T47D (cell line): ENCODE results near the gene CSF1.
"Not testable (repeated sequence)": the region's sequence is repeated elsewhere in the genome, so short reads cannot be mapped to it uniquely, and the experiment has no call there.

Source experiments
- DNase-seq, 2 experiments: peaks; one replicate each; pipeline versions ENCODE4 v3.0.0 to v3.0.0-alpha.2; 2011 to 2012; ENCODE audit warnings: low read depth in 1 of 2, low spot score in 1 of 2
- JUND ChIP-seq: IDR thresholded peaks from 2 replicates; pipeline ENCODE4 v1.6.1; 2012; ENCODE audit warnings: low read depth
- in situ Hi-C: cut with HindIII; loops from 2 replicates; pipeline ENCODE4 v1.10.0; 2016; ENCODE audit warnings: low sequenced_read_pairs, low pct_unique_long_range_greater_than_20kb

Gene CSF1, protein sequence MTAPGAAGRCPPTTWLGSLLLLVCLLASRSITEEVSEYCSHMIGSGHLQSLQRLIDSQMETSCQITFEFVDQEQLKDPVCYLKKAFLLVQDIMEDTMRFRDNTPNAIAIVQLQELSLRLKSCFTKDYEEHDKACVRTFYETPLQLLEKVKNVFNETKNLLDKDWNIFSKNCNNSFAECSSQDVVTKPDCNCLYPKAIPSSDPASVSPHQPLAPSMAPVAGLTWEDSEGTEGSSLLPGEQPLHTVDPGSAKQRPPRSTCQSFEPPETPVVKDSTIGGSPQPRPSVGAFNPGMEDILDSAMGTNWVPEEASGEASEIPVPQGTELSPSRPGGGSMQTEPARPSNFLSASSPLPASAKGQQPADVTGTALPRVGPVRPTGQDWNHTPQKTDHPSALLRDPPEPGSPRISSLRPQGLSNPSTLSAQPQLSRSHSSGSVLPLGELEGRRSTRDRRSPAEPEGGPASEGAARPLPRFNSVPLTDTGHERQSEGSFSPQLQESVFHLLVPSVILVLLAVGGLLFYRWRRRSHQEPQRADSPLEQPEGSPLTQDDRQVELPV

GRCh38 chr1:109910123-109910962, at the start of gene CSF1:
CSF1 (plus strand) TSS chr1:109910849; CDS start chr1:109911024, 175 bp downstream.
- DNase-seq, result peak; percentile 40 to 41
- TF ChIP-seq JUND, result no peak
- in situ Hi-C loops, result no loop called here

DNA sequence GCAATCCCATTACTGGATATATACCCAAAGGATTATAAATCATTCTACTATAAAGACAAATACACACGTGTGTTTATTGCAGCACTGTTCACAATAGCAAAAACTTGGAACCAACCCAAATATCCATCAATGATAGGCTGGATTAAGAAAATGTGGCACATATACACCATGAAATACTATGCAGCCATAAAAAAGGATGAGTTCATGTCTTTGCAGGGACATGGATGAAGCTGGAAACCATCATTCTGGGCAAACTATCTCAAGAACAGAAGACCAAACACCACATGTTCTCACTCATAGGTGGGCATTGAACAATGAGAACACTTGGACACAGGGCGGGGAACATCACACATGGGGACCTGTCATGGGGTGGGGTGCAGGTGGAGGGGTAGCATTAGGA, 49.0 kb upstream of the CSF1 start:
- DNase-seq, in situ Hi-C loops: not testable (repeated sequence)

DNA sequence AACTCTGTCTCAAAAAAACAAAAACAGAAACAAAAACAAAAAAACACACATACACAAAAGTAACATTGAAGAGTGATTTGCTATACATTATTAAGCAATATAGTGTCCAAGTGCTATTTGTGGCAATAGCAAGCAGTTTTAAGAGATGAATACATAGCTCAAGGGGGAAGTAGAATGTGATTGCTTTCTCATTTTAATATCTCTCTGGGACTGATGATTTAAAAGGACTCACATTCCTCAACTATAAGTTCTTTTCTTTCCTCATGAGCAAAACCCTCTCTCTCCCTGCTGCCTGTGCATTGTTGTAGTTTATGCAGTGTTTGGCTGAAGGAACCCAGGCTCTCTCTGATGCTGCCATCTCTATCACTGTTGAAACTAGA, 47.0 kb upstream of the CSF1 start:
- DNase-seq, result no peak

GRCh38 chr1:109864047-109864822, 46.4 kb upstream of the CSF1 start:
- TF ChIP-seq JUND, result no peak
- in situ Hi-C loops, result no loop called here
- DNase-seq, result no peak

More for the DNA sequence above, 47.0 kb upstream of the CSF1 start:
- TF ChIP-seq JUND, result no peak
- in situ Hi-C loops, result no loop called here

DNA sequence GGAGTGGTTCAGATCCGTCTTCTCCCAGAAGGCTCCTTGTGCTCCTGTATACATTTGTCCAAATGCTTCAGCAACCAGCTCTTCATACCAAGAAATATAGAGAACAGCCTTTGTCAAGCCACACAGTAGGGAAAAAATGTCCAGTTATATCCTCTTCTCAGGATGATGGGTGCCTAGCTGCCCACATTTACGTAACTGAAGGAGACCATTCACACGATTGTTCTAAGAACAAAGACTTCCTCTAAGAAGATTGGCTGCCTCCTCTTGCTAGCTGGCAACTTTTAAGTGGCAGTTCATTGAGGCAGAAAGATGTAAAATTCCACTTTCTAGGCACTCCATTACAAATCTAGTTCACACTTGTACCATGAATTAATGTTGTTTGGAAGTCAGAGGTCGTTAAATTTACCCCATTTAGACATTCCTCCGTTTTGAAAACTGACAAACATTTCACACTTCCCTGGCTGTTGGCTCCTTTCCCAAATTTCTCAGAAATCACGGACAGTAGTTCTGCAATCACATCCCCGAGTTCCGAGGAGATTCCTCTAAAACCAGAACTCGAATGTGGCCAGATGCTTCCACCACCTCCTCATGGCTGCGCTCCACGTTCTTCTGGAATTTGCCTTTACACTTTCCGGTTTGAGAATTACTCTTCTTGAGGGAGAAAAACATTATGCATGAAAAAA, 45.6 kb upstream of the CSF1 start:
- no peak for DNase-seq
- TF ChIP-seq JUND, result no peak
- in situ Hi-C loops, result no loop called here

DNA sequence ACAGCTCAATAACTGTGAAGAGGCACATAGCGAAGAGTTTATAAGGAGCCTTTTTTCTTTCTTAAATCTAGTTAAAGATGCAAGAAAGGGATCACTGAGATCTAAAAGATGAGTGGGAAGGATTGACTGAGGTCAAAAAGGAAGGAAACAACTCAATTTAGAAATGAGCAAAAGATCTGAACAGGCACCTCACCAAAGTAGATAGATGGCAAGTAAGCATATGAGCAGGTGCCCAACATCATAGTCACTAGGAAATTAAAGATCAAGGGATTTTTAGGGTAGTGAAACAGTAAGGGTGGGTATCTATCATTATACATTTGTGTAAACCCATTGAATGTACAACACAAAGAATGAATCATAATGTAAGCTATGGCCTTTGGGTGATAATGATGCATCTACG, 44.6 kb upstream of the CSF1 start:
- in situ Hi-C loops, result no loop called here
- TF ChIP-seq JUND, result no peak
- DNase-seq, result no peak

DNA sequence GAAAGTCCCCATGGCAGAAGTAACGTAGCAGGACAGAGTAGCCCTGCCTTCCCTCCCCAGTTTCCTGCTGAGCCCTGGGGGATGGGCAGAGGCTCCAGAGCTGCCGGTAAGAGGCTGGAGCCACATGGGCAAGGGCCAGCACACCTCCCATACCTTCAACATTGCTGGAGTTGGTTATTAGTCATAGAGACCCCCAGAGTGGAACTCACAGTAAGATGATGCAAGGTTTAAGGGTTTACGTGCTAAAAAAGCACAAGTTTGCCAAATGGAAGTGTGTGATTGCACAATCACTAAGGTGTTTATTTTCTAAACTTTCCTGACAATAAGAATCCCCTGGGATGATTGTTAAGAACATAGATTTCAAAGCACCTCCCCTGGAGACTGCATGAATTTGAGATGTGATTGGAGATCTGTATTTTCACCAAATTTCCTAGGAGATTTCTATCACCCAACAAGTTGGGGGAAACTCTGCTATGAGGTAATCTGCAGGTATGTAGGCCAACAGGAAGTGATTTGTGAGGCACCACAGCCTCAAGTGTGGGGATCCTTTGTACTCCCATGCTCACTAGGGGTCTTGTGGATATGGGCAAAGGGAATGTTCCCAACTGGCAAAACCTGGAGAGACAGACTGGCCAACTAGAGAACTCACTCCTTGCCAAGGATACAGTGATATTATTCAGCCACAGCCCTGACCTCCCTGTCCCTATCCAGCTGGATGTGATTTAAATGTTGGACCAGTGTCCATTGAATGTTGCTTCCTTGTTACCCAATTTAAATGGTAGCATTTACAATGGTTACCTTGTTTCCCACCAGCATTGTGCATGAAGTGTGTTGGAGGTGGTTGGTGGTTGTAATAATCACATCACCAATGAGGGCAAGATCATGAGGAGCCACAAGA, 37.1 kb upstream of the CSF1 start:
- no peak for TF ChIP-seq JUND
- in situ Hi-C loops, result no loop called here

DNA sequence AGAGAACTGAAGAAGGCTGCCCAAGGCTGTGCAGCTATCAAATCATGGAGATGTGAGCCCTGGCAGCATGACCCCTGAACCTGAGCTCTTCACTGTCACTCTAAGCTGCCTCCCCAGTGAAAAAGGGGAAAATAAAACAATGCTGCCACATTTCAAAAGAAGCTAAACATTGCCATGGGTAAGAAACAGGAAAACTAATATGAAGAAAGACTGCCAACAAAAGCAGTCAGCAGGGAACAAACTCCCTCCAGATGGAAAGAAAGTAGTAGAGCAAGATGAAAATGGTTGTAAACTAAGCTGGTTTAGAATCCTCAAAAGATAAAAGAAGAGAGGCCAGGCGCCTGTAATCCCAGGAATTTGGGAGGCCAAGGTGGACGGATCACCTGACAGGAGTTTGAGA, 36.2 kb upstream of the CSF1 start:
- in situ Hi-C loops, result no loop called here
- no peak for DNase-seq
- TF ChIP-seq JUND, result no peak

More for the DNA sequence above, 37.1 kb upstream of the CSF1 start:
- no peak for DNase-seq

DNA sequence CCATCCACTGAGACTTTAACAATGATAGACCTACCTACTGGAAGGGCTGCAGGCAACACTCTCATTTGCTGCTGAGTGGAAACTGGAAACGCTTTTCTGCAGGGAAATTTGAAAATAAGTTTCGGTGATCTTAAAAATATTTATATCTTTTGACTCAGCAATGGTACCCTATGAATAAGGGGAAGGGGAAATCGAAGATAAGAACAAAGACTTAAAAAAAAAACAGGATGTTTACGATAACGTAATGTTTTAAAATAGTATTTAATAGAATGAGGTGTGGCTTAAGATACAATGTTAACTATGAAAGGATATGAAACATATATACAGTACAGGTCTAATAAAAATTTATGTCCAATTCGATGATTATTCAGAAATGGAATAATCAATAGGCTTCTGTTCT, 34.8 kb upstream of the CSF1 start:
- in situ Hi-C loops, result no loop called here
- TF ChIP-seq JUND, result no peak
- DNase-seq, result no peak

- no peak for TF ChIP-seq JUND
- DNase-seq, result no peak
- in situ Hi-C loops, result no loop called here
These were observed 33.9 kb upstream of the CSF1 start for GRCh38 chr1:109876617-109877316.

DNA sequence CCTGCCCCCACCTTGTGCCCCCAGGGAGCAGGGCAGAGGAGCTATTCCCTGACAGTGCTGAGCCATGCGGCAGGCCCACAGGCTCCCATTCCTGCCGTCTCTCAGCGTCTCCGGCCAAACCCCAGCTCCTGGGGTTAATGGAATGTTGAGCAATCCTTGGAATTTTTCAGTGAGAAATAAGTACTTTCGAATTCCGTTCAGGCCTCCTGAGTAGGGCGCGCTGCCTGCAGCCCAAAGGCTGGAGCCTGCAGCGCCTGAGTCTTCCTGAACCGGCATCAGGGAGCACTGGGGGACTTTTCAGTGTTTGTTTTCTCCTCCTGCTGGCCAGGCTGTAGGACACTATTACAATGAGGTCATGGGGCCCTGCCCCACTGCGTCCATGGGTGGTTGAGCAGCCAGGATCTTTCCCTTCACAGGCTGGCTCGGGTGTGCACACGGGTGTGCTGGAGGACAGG, 33.3 kb upstream of the CSF1 start:
- TF ChIP-seq JUND, result no peak
- in situ Hi-C loops, result no loop called here
- peak in 1 of 2 experiments; percentile 24 for DNase-seq
